NK-92 (cell line): ENCODE results near the gene DHX29.
A peak's percentile ranks its signal among the peaks of the same experiment; 100 is the strongest.
"Not testable (repeated sequence)": the region's sequence is repeated elsewhere in the genome, so short reads cannot be mapped to it uniquely, and the experiment has no call there.

Experiments used
- DNase-seq: peaks from one replicate; lab custom pipeline; 2025; ENCODE audit not compliant: unreplicated experiment; lab: John Stamatoyannopoulos, UW

DHX29 gene

GRCh38 chr5:55307383-55308253, at the start of gene DHX29, which contains the start of gene MTREX:
TSS of gene DHX29 (minus strand) at chr5:55307694. CDS start at chr5:55307573, 121 bp downstream.
TSS of gene MTREX (plus strand) at chr5:55307989. CDS start at chr5:55308014, 25 bp downstream.
- peak; percentile 17 for DNase-seq

- no peak for DNase-seq
These were observed 49.4 kb upstream of the DHX29 start for GRCh38 chr5:55356896-55357295.

GRCh38 chr5:55350754-55351153, 43.3 kb upstream of the DHX29 start:
- no peak for DNase-seq

GRCh38 chr5:55347786-55348185, 40.3 kb upstream of the DHX29 start:
- no peak for DNase-seq

- DNase-seq = no peak
These were observed 37.8 kb upstream of the DHX29 start for GRCh38 chr5:55345327-55345726.

GRCh38 chr5:55344392-55344992, 37.0 kb upstream of the DHX29 start:
- DNase-seq = no peak

- DNase-seq = no peak
These were observed 36.1 kb upstream of the DHX29 start for GRCh38 chr5:55343609-55344008.

GRCh38 chr5:55343107-55343506, 35.6 kb upstream of the DHX29 start:
- no peak for DNase-seq

GRCh38 chr5:55338810-55339243, 31.3 kb upstream of the DHX29 start:
- DNase-seq = no peak

GRCh38 chr5:55338092-55338613, 30.7 kb upstream of the DHX29 start:
- no peak for DNase-seq

GRCh38 chr5:55333811-55334210, 26.3 kb upstream of the DHX29 start:
- no peak for DNase-seq

- DNase-seq = no peak
These were observed 25.5 kb upstream of the DHX29 start for GRCh38 chr5:55333017-55333416.

GRCh38 chr5:55331321-55331720, 23.8 kb upstream of the DHX29 start:
- no peak for DNase-seq

- no peak for DNase-seq
These were observed 19.8 kb upstream of the DHX29 start for GRCh38 chr5:55327281-55327680.

GRCh38 chr5:55325621-55326020, 18.1 kb upstream of the DHX29 start:
- no peak for DNase-seq

- DNase-seq = no peak
These were observed 17.4 kb upstream of the DHX29 start for GRCh38 chr5:55324815-55325418.

- no peak for DNase-seq
These were observed 16.5 kb upstream of the DHX29 start for GRCh38 chr5:55324006-55324405.

- DNase-seq = no peak
These were observed 13.1 kb upstream of the DHX29 start for GRCh38 chr5:55320571-55320970.

GRCh38 chr5:55319491-55319890, 12.0 kb upstream of the DHX29 start:
- DNase-seq = no peak

- not testable (repeated sequence) for DNase-seq
These were observed 10.7 kb upstream of the DHX29 start for GRCh38 chr5:55318237-55318636.

- no peak for DNase-seq
These were observed 9.3 kb upstream of the DHX29 start for GRCh38 chr5:55316837-55317236.

- no peak for DNase-seq
These were observed 8.8 kb upstream of the DHX29 start for GRCh38 chr5:55316289-55316688.
